ENCODE data around the gene TBCD.
A peak's percentile ranks its signal among the peaks of the same experiment; 100 is the strongest.

TBCD gene

GRCh38 chr17:82709024-82709675 is 42.7 kb upstream of the TBCD start:
- ChIA-PET CTCF (no interaction called here), POLR2A (no interaction called here)
- TF ChIP-seq FOXK2 (IDR thresholded peaks at IDR 0.05) (no peak), ZNF384 (IDR thresholded peaks at IDR 0.05) (no peak), TARDBP (IDR thresholded peaks at IDR 0.05) (no peak), L3MBTL2 (conservative IDR thresholded peaks at IDR 0.05) (no peak), FOXA1 (IDR thresholded peaks at IDR 0.05) (no peak), FOXM1 (IDR thresholded peaks at IDR 0.05; ENCODE audit: borderline replicate concordance) (no peak), LEF1 (IDR thresholded peaks at IDR 0.05; ENCODE audit: borderline replicate concordance) (no peak), HDGF (IDR thresholded peaks at IDR 0.05; ENCODE audit: borderline replicate concordance) (no peak), ELF4 (IDR thresholded peaks at IDR 0.05) (no peak), ARNT (IDR thresholded peaks at IDR 0.05) (no peak), SUZ12 (IDR thresholded peaks at IDR 0.05) (no peak), SP1 (IDR thresholded peaks at IDR 0.05) (no peak)
- no peak for DNase-seq (ENCODE audit: extremely low spot score)

DNA sequence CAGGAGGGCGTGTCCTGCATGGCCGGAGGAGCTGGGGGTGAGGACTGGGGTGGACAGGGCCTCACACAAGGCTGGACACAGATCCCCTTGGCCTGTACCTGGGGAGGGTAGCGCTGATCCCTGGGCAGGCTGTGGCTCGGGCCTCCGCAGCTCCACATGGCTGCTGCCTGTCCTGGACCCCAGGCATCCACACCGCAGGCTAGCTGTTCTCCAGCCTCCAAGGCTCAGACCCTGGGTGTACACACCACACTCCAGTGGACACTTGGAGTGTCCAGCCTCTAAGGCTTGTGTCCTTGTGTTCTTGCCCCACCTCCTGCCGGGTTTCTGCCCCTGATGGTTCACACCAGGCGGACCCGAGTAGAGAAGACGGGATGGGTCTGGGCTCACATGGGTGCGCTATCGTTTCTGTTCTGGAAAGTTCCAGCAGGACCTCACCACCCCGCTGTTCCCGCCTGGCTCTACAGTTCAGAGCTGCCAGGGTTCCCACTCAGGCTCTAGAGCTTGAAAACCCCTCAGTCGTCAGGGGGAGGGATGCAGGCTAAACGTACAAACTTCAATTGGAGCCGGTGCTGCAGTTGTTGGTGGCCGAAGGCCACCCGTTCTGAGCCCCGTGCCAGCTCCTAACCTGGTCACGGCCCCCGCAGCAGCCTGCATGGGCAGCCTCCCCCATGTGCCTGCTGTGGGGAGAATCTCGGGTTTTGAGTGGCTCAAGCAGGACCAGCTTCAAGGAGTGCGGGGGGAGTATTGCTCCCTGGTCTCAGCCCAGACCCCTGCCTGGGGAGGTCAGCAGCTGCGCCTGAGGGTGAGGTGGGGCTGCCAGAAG is 42.0 kb upstream of the TBCD start:
- CTCF ChIA-PET: no interaction called here
- TF ChIP-seq FOXM1 (IDR thresholded peaks at IDR 0.05; ENCODE audit: borderline replicate concordance) (no peak), FOXA1 (IDR thresholded peaks at IDR 0.05) (no peak), ELF4 (IDR thresholded peaks at IDR 0.05) (no peak), PKNOX1 (IDR thresholded peaks at IDR 0.05) (no peak), LEF1 (IDR thresholded peaks at IDR 0.05; ENCODE audit: borderline replicate concordance) (no peak), L3MBTL2 (conservative IDR thresholded peaks at IDR 0.05) (no peak), NFRKB (IDR thresholded peaks at IDR 0.05) (no peak), BHLHE40 (IDR thresholded peaks at IDR 0.05; ENCODE audit: borderline replicate concordance) (no peak)
- POLR2A ChIA-PET: no interaction called here
- DNase-seq (ENCODE audit: extremely low spot score): no peak

- CTCF ChIA-PET: no interaction called here
- TF ChIP-seq ARNT (IDR thresholded peaks at IDR 0.05): no peak
- TF ChIP-seq ELF4 (IDR thresholded peaks at IDR 0.05): no peak
- no peak for TF ChIP-seq NFRKB (IDR thresholded peaks at IDR 0.05)
- TF ChIP-seq FOXM1 (IDR thresholded peaks at IDR 0.05; ENCODE audit: borderline replicate concordance): no peak
- TF ChIP-seq ZNF384 (IDR thresholded peaks at IDR 0.05): no peak
- TF ChIP-seq L3MBTL2 (conservative IDR thresholded peaks at IDR 0.05): no peak
- TF ChIP-seq FOXK2 (IDR thresholded peaks at IDR 0.05): no peak
- TF ChIP-seq BHLHE40 (IDR thresholded peaks at IDR 0.05; ENCODE audit: borderline replicate concordance): no peak
- TF ChIP-seq LEF1 (IDR thresholded peaks at IDR 0.05; ENCODE audit: borderline replicate concordance): no peak
- TF ChIP-seq SUZ12 (IDR thresholded peaks at IDR 0.05): no peak
- no peak for TF ChIP-seq PKNOX1 (IDR thresholded peaks at IDR 0.05)
- no peak for TF ChIP-seq HDGF (IDR thresholded peaks at IDR 0.05; ENCODE audit: borderline replicate concordance)
- TF ChIP-seq FOXA1 (IDR thresholded peaks at IDR 0.05): no peak
- TF ChIP-seq TARDBP (IDR thresholded peaks at IDR 0.05): no peak
- no peak for DNase-seq (ENCODE audit: extremely low spot score)
- POLR2A ChIA-PET: no interaction called here
These were observed 41.2 kb upstream of the TBCD start for GRCh38 chr17:82710499-82711232.

- TF ChIP-seq FOXK2 (IDR thresholded peaks at IDR 0.05): no peak
- TF ChIP-seq NFRKB (IDR thresholded peaks at IDR 0.05): no peak
- no peak for TF ChIP-seq CTBP1 (IDR thresholded peaks at IDR 0.05; ENCODE audit: borderline replicate concordance)
- no peak for TF ChIP-seq ARNT (IDR thresholded peaks at IDR 0.05)
- no peak for TF ChIP-seq L3MBTL2 (conservative IDR thresholded peaks at IDR 0.05)
- TF ChIP-seq ELF4 (IDR thresholded peaks at IDR 0.05): no peak
- TF ChIP-seq BHLHE40 (IDR thresholded peaks at IDR 0.05; ENCODE audit: borderline replicate concordance): no peak
- no peak for TF ChIP-seq ZNF384 (IDR thresholded peaks at IDR 0.05)
- no peak for TF ChIP-seq FOXM1 (IDR thresholded peaks at IDR 0.05; ENCODE audit: borderline replicate concordance)
- no peak for TF ChIP-seq TARDBP (IDR thresholded peaks at IDR 0.05)
- no peak for TF ChIP-seq LEF1 (IDR thresholded peaks at IDR 0.05; ENCODE audit: borderline replicate concordance)
- no peak for TF ChIP-seq SP1 (IDR thresholded peaks at IDR 0.05)
- CTCF ChIA-PET: no interaction called here
- POLR2A ChIA-PET: no interaction called here
- DNase-seq (ENCODE audit: extremely low spot score): no peak
These were observed 38.7 kb upstream of the TBCD start for GRCh38 chr17:82713071-82713723.

DNA sequence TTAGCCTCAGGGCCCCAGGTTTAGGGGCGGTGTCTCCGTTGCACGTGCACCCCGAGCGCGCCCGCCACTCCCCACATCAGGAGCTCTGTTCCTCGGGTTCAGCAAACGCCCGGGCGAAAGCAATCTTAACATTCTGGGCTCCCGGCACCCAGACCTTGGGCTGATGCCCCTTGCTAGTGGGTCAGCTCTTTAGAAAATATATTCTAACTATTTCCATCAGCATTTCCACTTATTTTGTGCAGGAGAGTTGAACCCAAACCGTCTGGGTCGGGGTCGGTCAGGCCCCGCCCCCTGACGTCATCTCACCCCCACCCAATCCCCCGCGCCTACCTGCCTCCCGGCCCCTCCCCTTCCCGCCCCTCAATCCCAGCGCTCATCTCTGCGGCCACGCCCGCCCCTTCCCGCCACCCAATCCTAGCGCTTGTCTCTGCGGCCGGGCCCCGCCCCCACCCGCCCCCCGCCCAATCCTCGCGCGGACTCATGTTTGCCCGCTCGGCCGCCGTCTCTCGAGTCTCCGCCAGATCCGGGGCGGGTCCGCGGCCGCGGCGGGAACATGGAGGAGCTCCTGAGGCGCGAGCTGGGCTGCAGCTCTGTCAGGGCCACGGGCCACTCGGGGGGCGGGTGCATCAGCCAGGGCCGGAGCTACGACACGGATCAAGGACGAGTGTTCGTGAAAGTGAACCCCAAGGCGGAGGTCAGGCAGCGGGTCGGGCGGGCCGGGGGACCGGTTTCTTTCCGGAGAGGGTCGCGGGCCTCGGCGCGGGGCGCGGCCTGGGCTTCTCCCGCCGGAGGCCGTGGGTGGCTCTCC is 35.5 kb upstream of the TBCD start, which contains the start of gene FN3KRP:
Gene FN3KRP, plus strand, starts transcription at position 504 of the 808 bp plus-strand sequence. Its CDS starts 50 bp downstream, at position 554.
- ChIA-PET CTCF (interaction anchor here (0.5 kb wide), 1 partner anchor 142 kb away, joined by 3 read pairs; no protein-coding TSS in a partner anchor), POLR2A (interaction anchor here (0.8 to 2.5 kb wide), 10 partner anchors 9 to 46 kb away, joined by 3 to 14 read pairs (median 4); partner anchors contain the start of gene RAB40B)
- TF ChIP-seq CTBP1 (IDR thresholded peaks at IDR 0.05; ENCODE audit: borderline replicate concordance) (no peak), FOXM1 (IDR thresholded peaks at IDR 0.05; ENCODE audit: borderline replicate concordance) (no peak), ELF4 (IDR thresholded peaks at IDR 0.05) (no peak), SUZ12 (IDR thresholded peaks at IDR 0.05) (no peak), PKNOX1 (IDR thresholded peaks at IDR 0.05) (no peak), L3MBTL2 (conservative IDR thresholded peaks at IDR 0.05) (no peak; the same call in 1 of the 2 replicates), HDGF (IDR thresholded peaks at IDR 0.05; ENCODE audit: borderline replicate concordance) (no peak)
- peak; percentile 100 for DNase-seq (ENCODE audit: extremely low spot score)

Data from HEK293T (cell line).